NCI-H748 (cell line): ENCODE results near the gene RNF40.
A peak's percentile ranks its signal among the peaks of the same experiment; 100 is the strongest.

ENCODE experiments used
- DNase-seq: peaks from one replicate; lab custom pipeline; 2025; ENCODE audit not compliant: unreplicated experiment; lab: John Stamatoyannopoulos, UW

The RNF40 gene

GRCh38 chr16:30761427-30761927 is 645 bp upstream of the RNF40 start:
- peak; percentile 66 for DNase-seq

DNA sequence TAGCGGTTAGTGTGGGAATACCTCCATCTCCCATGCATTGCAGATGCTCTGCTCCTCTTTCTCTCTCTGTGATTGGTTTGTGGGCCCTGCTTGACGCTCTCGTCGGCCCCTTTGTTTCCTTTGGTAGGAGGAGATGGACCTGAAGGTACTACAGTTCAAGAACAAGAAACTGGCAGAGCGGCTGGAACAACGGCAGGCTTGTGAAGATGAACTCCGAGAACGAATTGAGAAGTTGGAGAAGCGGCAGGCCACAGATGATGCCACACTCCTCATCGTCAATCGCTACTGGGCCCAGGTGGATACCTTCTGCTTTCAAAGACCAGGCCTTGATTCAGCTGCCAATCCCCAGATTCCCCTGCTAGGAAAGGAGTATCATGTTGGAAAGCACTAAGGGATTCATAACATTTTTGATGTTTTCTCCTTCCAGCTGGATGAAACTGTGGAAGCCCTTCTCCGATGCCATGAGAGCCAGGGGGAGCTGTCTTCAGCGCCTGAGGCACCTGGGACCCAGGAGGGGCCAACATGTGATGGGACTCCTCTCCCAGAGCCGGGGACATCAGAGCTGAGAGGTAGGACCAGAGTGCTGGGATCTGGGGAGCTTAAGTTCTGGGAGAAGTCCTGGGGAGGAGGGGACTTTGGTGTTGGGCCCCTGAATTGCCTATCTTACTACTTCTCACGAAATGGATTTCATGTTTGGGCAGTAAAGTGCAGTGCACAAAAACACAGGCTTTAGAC is 1.0 kb downstream of the RNF40 start:
- DNase-seq = no peak

- DNase-seq = no peak
These were observed 2.0 kb downstream of the RNF40 start for GRCh38 chr16:30764086-30764485.

DNA sequence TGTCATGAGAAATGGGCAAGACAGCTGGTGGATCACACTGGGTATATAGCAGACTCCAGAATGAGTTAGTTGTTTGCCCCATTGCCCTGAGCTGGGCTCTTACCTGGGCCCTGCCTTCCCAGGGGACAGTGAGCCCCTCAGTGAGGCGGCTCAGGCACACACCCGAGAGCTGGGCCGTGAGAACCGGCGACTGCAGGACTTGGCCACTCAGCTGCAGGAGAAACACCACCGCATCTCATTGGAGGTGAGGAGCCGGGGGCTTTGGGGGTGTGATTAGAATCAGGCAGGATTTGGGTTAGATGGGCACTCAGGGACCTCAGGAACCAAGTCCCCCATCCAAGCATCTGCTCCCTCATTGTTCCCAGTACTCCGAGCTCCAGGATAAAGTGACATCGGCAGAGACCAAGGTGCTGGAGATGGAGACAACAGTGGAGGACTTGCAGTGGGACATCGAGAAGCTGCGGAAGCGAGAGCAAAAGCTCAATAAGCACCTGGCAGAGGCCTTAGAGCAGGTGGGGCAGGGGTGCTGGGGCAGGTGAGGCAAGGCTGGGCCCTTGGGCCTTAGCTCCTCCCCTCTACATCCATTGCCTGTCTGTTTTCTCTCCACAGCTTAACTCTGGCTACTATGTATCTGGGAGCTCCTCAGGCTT is 2.8 kb downstream of the RNF40 start:
- DNase-seq = no peak

- no peak for DNase-seq
These were observed 4.2 kb downstream of the RNF40 start for GRCh38 chr16:30766206-30766932.

DNA sequence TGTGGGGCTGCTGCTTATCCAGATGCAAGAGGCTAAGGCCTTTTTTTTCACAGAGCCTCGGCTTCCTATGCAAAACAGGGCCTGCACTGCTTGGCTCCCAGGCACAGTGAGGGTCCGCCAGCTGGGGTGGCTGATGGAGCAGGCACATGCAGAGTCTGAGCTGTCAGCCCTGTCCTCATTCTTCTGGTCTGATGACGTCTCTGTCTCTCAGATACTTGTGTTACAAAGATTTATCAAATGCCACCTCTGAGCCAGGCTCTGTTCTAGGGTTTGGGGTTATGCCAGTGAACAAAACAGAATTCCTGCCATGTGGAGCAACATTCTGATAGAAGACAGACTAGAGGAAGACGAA is 4.8 kb downstream of the RNF40 start:
- DNase-seq = no peak

DNA sequence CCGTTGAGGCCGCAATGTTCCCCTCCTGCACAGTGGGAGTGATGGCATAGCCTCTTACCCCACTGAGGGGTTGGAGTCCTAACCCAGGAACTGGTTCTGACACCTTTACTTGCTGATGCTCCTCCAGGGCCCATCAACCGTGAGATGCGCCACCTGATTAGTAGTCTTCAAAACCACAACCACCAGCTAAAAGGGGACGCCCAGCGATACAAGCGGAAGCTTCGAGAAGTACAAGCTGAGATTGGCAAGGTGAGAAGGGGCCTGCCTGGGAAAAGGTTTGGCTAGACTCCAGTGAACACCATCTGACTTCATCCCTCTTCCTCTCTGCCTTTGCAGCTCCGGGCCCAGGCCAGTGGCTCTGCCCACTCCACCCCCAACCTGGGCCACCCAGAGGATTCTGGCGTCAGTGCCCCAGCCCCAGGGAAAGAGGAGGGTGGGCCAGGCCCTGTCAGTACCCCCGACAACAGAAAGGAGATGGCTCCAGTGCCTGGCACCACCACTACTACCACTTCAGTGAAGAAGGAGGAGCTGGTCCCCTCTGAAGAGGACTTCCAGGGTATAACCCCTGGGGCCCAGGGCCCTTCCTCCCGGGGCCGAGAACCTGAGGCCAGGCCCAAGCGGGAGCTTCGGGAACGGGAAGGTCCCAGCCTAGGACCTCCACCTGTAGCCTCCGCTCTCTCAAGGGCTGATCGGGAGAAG is 5.8 kb downstream of the RNF40 start:
- DNase-seq = no peak

DNA sequence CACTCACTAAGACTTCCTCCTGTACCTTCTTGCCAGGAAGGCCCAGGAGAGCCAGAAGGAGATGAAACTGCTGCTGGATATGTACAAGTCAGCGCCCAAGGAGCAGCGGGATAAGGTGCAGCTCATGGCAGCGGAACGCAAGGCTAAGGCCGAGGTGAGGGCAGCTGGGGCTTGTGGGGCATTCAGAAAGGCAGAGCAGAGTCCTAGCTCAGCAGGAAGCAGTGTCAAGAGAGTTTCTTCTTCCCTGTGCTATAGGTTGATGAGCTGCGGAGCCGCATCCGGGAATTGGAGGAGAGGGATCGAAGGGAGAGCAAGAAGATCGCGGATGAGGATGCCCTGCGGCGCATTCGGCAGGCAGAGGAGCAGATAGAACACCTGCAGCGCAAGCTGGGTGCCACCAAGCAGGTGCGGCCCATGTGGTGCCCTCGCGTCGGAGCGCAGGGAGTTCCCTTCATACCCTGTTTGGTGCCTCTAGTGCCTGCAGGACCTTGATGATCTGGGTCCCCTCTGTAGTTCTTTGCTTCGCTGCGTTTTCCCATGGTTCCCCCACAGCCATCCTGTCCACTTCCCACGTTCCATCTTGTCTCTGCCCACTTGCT is 6.6 kb downstream of the RNF40 start:
- no peak for DNase-seq

DNA sequence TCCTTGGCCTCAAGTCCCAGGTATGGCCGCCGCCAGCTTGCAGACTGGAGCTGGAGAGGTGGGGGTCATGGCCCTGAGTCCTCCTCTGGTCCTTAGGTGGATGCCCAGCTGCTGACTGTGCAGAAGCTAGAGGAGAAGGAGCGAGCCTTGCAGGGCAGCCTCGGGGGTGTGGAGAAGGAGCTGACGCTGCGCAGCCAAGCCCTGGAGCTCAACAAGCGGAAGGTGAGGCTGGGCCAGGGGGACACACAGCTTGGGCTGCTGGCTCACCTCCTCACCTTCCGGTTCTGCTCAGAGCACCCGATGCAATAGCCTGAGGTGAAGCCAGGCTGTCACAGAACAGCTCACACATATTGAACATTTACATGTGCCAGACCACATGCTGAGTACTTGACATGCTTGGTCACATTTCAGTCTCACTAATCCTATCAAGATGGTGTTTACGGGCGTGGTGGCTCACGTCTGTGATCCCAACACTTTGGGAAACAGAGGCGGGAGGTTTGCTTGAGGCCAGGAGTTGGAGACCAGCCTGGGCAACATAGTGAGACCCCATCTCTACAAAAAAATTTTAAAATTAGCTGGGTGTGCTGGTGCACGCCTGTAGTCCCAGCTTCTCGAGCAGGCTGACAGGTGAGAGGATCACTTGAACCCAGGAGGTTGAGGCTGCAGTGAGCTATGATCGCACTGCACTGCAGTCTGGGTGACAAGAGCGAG is 7.4 kb downstream of the RNF40 start:
- no peak for DNase-seq

DNA sequence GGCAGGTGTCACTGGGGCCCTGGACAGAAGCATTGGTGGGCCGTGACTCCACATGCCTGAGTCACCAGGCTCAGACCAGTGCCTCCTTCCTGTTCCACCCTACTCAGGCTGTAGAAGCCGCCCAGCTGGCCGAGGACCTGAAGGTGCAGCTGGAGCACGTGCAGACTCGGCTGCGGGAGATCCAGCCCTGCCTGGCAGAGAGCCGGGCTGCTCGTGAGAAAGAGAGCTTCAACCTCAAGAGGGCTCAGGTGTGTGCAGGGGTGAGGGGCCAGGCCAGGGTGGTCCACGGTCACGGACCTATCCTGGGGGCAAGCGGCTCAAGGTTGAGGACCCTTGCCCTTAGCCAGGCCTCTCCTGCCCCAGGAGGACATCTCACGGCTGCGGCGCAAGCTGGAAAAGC is 9.6 kb downstream of the RNF40 start:
- DNase-seq = no peak

DNA sequence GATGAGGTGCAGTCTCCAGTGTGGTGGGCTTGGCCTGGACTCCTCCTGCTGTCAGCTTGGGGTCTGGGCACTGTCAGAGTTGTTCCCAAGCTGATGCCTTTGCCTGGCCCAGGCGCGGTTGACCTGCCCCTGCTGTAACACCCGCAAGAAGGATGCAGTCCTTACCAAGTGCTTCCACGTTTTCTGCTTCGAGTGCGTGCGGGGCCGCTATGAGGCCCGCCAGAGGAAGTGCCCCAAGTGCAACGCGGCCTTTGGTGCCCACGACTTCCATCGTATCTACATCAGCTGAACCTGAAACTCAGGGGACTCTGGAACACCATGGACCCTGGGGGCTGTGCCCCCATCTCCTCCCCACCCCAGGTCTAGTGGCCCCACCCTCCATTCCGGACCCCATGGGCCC is 11.7 kb downstream of the RNF40 start:
- DNase-seq = no peak

DNA sequence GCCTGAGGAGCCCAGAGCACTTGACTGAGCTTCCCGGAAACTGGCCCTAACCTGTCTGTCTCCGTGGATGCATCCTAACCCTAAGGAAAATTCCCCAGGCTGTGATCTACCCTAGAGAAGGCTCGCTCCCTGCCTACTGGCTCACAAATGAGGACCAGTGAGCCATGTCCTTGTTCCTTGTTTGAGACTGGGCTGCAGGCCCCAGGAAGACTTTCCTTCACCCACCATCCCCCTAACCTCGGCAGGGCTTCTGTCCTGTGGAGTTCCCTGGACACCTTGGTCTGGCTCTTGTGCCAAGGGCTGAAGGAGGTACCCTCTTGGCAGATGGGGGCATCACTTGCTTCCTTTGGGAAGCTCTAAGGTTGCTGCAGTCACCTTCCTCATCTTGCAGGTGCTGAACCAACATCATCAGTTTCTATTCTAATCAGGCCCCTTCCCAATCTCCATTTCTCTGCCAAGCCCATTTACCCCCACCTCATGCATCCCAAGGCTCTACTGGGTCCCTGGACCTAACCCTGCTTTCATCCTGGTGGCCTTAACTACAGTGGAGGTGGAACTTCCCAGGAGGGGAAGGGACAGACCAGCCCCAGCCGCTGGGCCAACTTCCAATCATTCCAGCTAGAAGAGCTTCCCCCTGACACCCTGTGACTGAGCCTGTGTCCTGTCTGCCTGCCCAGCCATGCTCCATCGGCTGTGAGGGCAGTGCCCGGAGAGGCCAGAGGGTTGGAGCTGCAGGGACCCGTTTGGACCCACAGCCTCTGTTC is 12.4 kb downstream of the RNF40 start:
- DNase-seq = no peak

DNA sequence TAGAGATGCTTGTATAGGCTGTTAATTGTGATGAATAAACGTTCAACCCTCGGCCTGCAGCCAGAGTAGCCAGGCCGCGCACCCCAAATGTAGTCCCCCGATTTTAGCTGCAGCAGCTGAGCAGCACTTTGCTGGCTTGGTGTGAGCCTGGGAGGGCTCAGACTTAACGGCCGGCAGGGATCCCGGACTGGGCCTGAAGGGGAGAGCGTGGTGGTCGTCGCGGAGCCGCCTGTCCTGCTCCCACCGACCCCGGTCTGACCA is 12.9 kb downstream of the RNF40 start:
- no peak for DNase-seq

GRCh38 chr16:30775392-30776188 is 13.5 kb downstream of the RNF40 start:
- peak; percentile 71 for DNase-seq

- DNase-seq = no peak
These were observed 15.6 kb downstream of the RNF40 start for GRCh38 chr16:30777591-30778297.

DNA sequence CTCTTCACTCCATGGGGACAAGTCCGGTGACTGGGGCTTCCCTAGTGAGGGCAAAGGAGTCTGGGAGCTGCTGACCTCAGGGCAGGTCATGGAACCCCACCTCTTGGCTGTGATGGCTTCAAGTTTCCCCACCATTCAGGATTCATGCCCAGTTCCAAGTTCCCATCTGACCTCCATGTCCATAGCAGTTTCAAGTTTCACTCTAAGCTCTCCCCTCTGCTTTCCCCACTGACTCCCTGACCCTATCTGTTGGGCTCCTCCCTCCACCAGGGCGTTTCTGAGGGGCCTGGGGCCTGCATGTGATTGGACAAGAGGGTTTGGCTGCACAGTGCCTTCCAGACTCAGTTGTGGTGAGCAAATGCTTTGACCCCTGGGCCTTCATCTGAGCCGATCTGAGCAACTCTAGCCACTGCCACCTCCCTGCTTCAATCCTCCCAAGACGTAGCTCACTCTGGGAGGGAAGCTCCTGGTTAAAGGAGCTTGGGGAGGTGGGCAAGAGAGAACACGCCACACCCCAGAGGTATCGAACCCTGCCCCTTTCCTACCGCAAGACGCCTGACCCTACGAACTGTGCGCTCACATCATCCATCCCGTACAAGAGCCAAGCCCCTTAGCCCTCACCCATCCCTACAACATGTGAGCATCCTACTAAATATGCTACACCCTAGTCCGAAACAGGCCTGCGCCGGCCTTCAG is 16.6 kb downstream of the RNF40 start:
- DNase-seq = no peak

DNA sequence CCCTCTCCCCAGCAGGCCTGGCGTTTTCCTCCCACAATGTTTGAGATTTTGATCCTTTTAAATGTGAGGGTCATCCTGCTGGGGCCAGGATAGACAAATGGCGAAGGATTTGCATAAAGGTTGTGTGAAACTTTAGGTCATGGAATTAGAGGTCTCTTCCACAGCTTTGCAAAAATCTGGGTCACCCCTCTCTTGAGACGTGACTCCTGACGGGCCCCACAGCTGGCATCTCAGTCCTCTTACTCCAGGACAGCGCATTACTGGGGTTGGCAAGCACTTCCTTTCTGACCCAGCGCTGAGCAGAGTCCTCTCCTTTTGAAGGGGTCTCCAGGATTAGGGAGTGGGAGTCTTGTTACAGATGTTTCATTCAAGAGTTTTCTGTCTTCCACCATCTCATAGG is 17.5 kb downstream of the RNF40 start:
- DNase-seq = no peak

- no peak for DNase-seq
These were observed 17.9 kb downstream of the RNF40 start for GRCh38 chr16:30780021-30780420.
